NCI-H1092 (cell line): Measurements from ENCODE around the gene WFDC11.

Experiments used
- DNase-seq: peaks from one replicate; lab custom pipeline; 2025; lab: John Stamatoyannopoulos, UW

Gene WFDC11

DNA sequence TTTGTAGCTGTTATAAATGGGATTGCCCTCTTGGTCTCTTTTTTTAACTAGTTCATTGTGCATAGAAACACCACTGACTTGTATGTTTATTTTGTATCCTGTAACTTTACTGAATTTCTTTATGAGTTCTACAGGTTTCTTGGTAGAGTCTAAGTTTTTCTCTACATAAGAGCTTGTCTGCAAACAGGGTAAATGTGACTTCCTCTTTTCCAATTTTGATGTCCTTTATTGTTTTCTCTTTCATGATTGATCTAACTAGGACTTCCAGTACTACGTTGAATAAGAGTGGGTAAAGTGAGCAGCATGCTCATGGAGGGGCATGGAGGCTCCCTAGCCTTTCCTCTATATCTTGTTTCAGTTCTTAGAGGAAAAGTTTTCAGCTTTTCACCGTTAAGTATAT lies 43.5 kb downstream of the WFDC11 start:
- no peak for DNase-seq

DNA sequence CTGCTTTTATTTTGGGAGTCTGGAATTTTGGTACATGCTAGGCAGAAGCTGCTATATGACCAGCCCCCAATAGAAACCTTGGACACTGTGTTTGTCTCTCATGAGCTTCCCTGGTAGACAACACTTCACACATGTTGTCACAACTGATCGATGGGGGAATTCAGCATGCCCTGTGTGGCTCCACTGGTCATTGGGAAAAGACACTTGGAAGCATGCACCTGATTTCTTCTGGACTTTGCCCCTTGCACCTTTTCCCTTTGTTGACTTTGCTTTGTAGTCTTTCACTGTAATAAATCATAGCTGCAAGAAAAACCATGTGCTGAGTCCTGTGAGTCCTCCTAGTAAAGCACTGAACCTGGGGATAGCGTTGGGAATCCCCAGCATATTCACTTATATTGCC lies 48.4 kb downstream of the WFDC11 start:
- no peak for DNase-seq

- no peak for DNase-seq
Observed at GRCh38 chr20:45617591-45617990, 52.4 kb downstream of the WFDC11 start.

DNA sequence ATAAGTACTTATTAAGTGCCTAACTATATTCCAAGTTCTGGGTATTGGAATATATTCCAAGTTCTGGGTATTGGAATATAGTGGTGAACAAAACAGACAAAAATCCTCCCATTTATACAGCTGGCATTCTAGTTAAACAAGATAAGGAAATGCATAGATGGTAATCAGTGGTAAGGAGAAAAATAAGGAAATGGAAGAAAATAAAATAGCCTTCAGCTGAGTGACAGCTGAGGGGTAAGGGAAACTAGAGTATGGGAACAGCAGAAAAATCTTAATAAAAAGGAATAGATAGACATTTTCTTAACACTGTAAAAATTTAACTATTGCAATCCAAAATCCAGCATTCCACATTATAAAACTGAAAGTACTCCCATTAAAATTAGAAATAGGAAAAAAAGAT lies 57.7 kb downstream of the WFDC11 start:
- no peak for DNase-seq

- no peak for DNase-seq
Observed at GRCh38 chr20:45611054-45611453, 59.0 kb downstream of the WFDC11 start.

DNA sequence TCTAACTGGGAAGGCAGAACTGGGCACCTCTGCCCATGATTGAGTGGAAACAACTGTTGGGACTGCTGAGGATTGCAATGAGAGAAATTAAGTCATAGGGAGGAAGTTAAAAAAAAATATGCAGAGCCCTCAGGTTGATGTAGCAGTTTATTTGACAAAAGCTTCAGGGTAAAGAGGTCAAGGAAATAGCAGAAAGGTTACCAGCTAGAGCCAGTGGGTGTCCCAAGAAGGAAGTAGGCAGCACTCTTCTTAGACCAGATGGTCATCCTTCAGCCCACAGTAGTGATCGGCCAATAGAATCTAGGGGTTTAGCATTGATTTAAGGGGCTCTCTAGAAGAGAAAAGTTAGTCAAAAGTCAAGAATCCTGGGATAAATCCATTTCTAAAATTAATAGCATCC lies 62.2 kb downstream of the WFDC11 start:
- no peak for DNase-seq
